Activated CD4-positive, alpha-beta T cell treated with anti-CD3 and anti-CD28 coated beads, Interleukin-2, Interleukin-6, amounts not matched to agents 100 ng/mL and 50 ng/mL, durations not matched to agents 16 hours and 8 hours (primary cell): ENCODE results near the gene TACC2.

ENCODE experiments used
- DNase-seq: peaks from one replicate; pipeline ENCODE4 v3.0.0-alpha.2; 2020

The TACC2 gene

DNA sequence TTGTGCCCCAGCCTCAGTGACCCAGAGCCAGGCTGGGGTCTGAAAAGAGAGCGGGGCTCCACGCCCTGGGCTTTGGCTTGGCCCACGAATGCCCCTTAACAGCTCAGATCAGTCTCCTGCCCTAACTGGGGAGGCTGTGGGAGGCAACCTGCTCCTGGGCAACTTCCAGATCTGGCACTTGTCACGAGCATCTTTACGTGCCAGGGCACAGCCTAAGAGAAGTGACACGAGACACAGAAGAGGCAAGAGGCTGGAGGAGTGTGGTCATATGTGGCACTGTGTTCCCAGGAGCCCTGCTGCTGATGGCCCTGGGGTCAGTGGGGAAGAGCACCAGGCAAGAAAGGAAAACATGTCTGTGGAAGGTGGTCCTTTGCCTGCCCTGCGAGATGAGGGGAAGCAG is 184.4 kb downstream of the TACC2 start:
- no peak for DNase-seq

DNA sequence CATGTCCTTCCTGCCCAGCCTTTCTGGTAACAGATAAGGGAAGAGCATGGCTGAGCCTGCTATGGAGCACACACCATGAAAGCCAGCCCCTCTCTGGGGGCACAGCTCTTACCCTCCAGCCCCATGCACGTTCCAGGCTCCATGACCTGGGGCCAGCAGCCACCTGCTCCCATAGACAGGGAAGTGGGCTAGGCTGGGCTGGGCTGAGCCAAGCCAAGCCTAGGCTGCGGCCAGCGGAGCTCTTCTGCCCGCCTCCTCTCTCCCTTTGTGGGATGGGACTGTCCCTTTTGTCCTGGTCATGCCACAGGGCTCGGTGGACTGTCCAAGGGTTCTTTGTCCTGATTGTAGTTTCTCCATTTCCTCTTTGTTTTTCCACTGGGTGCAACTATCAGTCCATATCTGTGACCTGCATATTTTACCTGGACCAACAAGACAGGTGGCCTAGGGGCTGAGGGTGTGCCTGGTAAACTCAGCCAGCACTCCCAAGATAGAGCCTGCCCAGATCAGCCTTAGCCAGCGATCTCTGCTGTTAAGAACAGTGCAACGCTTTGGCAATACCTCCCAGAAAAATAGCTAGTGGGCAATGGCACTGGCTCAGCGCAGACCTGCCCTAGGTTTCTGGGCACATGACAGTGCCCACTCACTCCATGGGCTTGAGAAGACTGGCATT is 184.9 kb downstream of the TACC2 start:
- DNase-seq: no peak

GRCh38 chr10:122176232-122177213 is 187.6 kb downstream of the TACC2 start:
- DNase-seq: no peak

DNA sequence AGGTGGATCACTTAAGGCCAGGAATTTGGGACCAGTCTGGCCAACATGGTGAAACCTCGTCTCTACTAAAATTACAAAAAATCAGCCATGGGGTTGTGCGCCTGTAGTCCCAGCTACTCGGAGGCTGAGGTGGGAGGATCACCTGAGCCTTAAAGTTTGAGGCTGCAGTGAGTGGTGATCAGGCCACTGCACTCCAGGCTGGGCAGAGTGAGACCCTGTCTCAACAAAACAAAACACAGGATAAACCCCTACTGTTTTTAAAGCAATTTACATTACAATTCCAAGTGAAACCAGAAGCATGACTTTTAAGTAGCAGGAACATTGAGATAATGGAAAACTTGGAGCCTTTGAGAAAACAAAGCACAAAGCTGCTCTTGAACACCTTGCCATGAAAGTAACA is 189.7 kb downstream of the TACC2 start:
- DNase-seq: no peak

DNA sequence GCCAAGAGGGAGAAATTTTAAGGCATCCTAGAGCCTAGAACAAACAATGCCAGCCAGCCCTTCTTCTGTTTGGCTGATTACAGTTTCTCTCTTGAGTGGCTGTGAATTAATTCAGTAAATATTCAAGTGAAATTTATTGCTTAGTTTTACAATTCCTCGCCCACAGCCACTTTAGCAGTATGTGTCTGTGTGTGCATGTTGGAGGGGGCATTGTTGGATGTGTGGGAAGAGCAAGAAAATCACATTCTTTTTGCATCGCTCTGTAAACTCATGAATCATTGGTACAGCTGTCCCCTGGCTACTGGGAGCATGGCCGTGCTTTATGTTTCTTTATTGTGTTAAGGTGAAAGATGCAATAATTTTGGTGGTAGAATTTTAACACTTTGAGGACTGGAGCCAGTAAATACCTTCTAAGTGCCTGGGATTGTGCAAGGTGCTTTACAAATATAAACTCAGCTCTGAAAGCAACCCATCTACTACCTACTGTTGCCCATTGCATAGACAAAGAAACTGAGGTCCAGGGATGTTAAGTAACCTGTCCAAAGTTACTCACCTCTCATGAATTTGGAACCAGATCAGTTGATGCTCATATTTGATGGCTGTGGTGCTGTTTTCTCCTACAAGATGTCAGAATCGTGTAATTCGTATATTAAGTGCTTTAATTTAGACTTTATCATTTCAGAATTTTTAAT is 192.2 kb downstream of the TACC2 start:
- no peak for DNase-seq

GRCh38 chr10:122181876-122182275 is 192.9 kb downstream of the TACC2 start:
- DNase-seq: no peak

GRCh38 chr10:122182308-122182707 is 193.3 kb downstream of the TACC2 start:
- no peak for DNase-seq

DNA sequence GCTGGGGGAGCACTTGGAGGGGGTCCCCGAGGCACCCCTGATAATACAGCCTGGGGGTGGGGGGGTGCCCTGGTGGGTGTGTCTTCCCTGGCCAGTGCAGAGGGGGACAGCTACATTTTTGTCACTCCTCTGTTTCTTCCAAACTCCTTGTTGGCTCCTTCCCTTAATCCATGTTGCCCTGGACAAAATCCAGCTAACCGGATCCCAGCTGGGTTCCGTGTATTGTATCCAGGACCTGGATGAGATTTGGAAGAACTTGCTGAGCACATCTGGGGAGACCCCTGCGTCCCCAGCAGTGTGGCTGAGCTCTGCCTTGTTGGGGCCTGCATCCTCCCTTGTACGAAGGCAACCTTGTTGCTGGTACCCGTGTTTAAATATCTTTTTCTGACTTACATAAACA is 195.3 kb downstream of the TACC2 start:
- DNase-seq: no peak

DNA sequence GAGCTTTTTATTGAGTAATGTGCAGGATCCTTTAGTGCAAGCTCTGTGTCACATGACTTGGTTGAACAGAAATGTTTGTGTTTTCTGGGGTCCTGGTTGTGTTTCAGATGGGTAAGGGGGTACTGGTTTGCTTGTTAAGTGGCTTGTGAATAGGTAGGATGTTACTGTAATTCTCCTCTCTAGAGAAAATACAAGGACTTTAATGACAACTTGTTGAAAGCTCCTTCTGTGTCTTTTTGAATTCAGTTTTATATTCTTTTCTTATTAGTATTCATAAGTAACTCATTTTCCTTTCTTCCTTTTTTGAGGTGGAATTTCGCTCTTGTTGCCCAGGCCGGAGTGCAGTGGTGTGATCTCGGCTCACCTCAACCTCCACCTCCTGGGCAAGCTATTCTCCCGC is 196.7 kb downstream of the TACC2 start:
- DNase-seq: no peak

GRCh38 chr10:122186816-122187810 is 198.2 kb downstream of the TACC2 start:
- DNase-seq: no peak

DNA sequence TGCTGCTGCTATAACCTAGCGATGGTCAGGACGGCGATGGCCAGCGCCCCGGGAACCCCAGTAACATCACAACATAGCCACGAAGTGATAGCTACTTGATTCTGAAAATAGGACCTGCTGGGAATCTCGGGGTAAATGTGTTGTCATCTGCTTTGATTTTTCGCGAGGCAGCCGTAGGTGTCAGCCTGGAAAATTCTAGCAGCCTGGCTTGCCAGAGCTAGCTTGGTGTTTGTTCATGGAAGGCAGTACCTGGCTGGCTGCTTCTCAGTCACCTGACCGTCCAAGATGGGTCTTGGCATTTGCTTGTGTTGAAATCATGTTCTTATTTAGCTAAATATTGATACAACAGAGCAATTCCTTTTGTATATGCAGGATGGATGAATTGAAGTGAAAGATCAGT is 199.7 kb downstream of the TACC2 start:
- no peak for DNase-seq

GRCh38 chr10:122189185-122189584 is 200.2 kb downstream of the TACC2 start:
- DNase-seq: no peak

DNA sequence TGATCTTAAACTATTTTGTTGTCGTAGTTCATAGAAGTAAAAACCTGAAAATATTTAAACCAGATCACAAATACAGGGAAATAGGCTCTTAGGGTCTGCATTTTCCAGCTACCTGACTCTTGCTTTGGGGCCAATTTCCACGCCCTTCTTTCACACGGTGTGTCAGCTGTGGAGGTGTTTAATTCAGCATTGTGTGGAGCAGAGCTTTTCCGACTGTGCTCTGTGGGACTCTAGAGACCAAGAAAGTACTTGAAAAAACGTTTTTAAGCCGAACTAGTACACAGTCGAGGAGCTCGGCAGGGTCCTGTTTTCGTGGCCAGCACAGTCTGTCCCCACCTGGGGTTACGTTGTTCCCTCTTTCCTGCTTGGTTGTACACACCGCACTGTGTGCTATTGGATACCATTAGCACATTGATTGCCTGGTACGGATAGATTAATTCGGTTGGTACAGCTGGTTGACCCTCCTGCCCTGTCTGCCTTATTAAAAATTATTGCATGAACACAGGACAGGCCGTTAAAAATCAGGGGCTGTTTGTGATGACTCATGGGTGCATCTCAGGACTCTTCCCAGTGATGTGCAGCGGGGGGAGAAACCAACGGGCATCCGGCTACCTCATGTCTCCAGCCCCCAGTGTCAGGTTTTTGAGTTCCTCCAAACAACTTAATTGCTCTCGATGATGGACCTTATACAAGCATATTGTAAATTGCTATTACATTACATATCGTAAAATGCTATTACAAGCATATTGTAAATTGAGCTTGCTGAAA is 201.4 kb downstream of the TACC2 start:
- no peak for DNase-seq

DNA sequence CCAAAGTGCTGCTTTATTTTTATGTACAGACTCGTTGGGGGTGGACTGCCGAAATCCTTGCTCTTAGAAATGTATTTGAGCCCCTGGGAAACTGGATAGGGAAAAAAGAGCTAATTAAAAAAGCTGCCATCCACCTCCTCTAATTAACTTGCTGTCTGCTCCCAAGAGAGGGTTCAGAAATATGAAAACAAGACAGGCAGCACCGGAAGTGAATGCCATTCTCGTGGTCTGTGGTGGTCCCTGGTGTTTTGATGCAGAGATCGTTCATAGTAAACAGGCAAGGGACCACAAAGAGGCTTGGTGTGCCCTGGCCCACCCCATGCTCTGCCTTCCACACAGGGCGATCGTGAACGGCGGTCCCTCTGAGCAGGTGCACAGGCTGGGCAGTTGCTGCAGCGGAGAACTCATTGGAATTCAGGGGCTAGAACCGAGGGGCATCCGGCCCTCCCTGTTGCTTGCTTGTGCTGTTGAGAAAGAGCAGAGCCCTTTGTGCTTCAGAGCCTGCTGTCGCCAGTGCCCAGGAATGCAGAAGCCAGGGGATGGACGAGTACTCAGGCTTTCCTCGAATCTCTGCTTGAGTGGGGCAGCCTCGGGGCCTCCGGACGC is 203.1 kb downstream of the TACC2 start:
- DNase-seq: no peak

GRCh38 chr10:122194251-122194650 is 205.3 kb downstream of the TACC2 start:
- no peak for DNase-seq

DNA sequence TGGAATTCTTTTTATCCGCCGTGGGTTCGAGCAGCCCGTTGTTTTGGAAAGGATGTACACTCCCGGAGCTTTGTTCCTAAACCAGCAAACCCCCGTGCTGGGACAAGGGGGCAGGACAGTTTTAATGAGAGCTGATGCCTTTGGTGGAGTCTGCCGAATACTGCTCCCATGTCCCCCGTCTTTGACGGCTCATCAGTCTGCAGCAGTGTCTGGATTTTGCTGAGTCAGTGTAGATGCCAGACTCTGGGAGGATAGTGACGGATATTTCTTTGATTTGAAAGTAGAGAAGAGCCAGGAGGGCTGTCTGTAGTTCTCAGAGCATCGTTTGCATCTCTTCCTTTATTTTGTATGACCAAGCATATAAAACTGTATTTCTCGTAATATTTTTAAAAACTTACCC is 207.3 kb downstream of the TACC2 start:
- DNase-seq: no peak

DNA sequence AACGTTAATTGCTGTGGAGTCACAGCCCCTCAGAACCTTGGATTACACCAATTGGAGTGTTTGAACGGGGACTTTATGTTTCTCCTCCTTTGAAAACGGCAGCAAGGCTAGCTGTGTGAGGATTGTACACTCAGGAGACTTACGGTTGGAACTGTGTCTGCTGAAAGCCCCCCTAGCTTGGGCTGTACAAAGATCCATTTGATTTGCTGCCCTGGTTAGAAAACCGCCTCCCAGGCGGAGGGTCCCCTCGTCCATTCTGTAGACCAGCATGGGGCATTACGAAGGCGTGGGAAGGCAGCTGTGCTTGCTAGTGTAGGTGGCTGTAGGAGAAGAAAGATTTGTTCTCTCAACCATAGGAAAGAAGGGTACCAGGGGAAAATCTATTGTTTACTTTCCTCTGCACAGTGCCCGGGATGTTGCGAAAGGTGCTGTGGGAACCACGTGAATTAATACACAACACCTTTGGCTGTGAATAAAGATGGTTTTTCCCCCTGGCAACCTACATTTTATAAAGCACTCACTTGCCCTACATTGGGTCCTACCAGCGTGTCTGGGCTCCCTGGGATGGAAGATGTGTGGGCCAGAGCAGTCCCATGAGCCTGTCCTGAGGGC is 208.8 kb downstream of the TACC2 start:
- DNase-seq: no peak

- DNase-seq: no peak
Observed at GRCh38 chr10:122198631-122199030, 209.7 kb downstream of the TACC2 start.

DNA sequence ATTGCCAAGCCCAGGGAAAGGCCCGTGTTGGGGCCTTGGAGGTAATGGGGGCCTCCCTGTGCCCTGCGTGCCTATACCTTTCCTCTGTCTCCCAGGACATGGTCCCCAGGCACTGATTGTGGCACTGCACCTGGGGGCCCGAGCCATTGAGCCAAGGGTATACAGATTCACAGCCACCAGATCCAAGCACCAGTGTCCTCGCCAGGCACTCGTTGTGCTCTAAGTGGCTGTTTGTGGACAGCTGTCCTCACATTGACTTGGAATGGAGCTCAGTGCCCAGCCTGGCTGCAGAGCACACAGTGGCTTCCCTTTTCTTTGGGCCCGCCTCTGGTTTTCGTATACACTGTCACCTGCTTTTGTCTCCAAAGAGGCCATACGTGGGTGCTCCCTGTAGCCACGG is 210.1 kb downstream of the TACC2 start:
- no peak for DNase-seq

DNA sequence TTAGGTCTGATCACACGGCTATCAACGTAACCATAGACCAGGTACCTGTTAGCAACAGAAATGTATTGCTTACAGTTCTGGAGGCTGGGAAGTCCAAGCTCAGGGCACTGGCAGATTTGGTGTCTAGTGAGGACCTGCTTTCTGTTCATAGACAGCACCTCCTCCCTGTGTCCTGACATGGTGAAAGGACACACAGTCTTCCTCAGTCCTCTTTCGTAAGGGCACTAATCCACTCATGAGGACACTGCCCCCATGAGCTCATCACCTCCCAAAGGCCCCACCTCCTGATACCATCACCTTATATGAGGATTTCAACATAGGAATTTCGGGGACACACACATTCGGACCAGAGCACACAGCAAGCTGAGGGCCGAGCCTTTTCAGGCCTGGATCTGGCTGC is 210.7 kb downstream of the TACC2 start:
- DNase-seq: no peak

- DNase-seq: no peak
Observed at GRCh38 chr10:122201401-122201800, 212.4 kb downstream of the TACC2 start.
